Small intestine (tissue), 7 donors: Measurements from ENCODE around the gene DPPA3. TPM values are rescaled to one million over a fixed set of nuclear protein-coding genes. Genes with fewer than 3 reads are reported as not detected.

ENCODE experiments used
- DNase-seq, 2 donors: peaks; one replicate each; pipeline versions ENCODE4 v3.0.0 to v3.0.0-alpha.2; 2013
- FAIRE-seq: peaks from 2 replicates; lab custom pipeline; 2012; peaks lifted over from hg19 to GRCh38; lab: Jason Lieb, UNC
- H3K27ac ChIP-seq, 3 donors: one replicate each; pipeline ENCODE4 v1.5.1; 2013; ENCODE audit warnings: low read length in 2 of 3, mild to moderate bottlenecking in 2 of 3, control low read depth in 1 of 3, inconsistent platforms in 1 of 3, low read depth in 1 of 3, moderate library complexity in 1 of 3
- H3K27me3 ChIP-seq, 3 donors: one replicate each; pipeline ENCODE4 v1.6.1; 2013; ENCODE audit warnings: low read length in 3 of 3, inconsistent platforms in 1 of 3; ENCODE audit not compliant: control insufficient read depth in 3 of 3, insufficient read depth in 3 of 3
- H3K36me3 ChIP-seq, 3 donors: one replicate each; pipeline ENCODE4 v1.6.1; 2013; ENCODE audit warnings: low read length in 3 of 3, inconsistent platforms in 1 of 3, low read depth in 1 of 3, mild to moderate bottlenecking in 1 of 3, moderate library complexity in 1 of 3; ENCODE audit not compliant: control insufficient read depth in 3 of 3, insufficient read depth in 2 of 3
- H3K4me1 ChIP-seq, 3 donors: one replicate each; pipeline ENCODE4 v1.6.1; 2013; ENCODE audit warnings: low read length in 2 of 3, inconsistent platforms in 1 of 3, low read depth in 1 of 3, mild to moderate bottlenecking in 1 of 3, moderate library complexity in 1 of 3; ENCODE audit not compliant: control insufficient read depth in 3 of 3, insufficient read depth in 2 of 3
- H3K4me3 ChIP-seq, 3 donors: one replicate each; pipeline ENCODE4 v1.5.1; 2013; ENCODE audit warnings: low read length in 3 of 3, control low read depth in 1 of 3, inconsistent platforms in 1 of 3, low read depth in 1 of 3, mild to moderate bottlenecking in 1 of 3, moderate library complexity in 1 of 3
- H3K9me3 ChIP-seq, 2 donors: one replicate each; pipeline ENCODE4 v1.6.1; 2013; ENCODE audit warnings: low read depth in 1 of 2, low read length in 1 of 2; ENCODE audit not compliant: control insufficient read depth in 2 of 2, insufficient read depth in 1 of 2
- WGBS, 3 donors: extraction: QIAGEN DNeasy Blood & Tissue Kit; methylation state at CpG; one replicate each; pipeline ENCODE4 v1.1.7; 2013; 5-methylcytosine and 5-hydroxymethylcytosine counted together
- polyA plus RNA-seq, 4 donors: library from polyadenylated mRNA; stranded (reverse) in 3 of 4; unstranded in 1 of 4; fragments of 200-250 nt in 3 of 4; fragments of 120-200 nt in 1 of 4; gene quantifications; one replicate each; pipeline versions ENCODE4 v1.2.1 to v1.2.3, GENCODE V29; 2013
- donor health status: healthy with polysubstance abuse.
- donor health status: control.
- donor health status: control.
- donor health status: Bipolar disorder and iron deficiency.
- donor health status: healthy.

The DPPA3 gene
- polyA plus RNA-seq, 4 donors = not detected

- 72 to 87% (median 84%) methylated on average over 9 of the region's 9 CpGs for WGBS, 3 donors
Measured at GRCh38 chr12:7758766-7759140, 47.5 kb downstream of the DPPA3 start.

More at GRCh38 chr12:7758766-7759140, 47.5 kb downstream of the DPPA3 start:
- Histone ChIP-seq H3K4me1 (no peaks in the 10 kb centered on the region), H3K9me3 (no peaks in the 10 kb centered on the region), H3K4me3 (no peak overlapping the region), H3K27me3 (no peaks in the 10 kb centered on the region), H3K36me3 (no peaks in the 10 kb centered on the region), H3K27ac (no peak overlapping the region)
- no peak for DNase-seq
- no peak for FAIRE-seq

Other genes with a start within 250 kb of the DPPA3 start
- 100 to 1,000 TPM in 1 of 4 donors, 1 to 10 TPM in 3; 6.3 to 147 (median 7.5) TPM for gene CD163, start 207.7 kb upstream of the DPPA3 start, polyA plus RNA-seq
- gene APOBEC1, start 45.5 kb upstream of the DPPA3 start, polyA plus RNA-seq = 100 to 1,000 TPM in 2 of 4 donors, 10 to 100 TPM in 2; 26.3 to 310 (median 127) TPM
- gene GDF3, start 15.7 kb upstream of the DPPA3 start, polyA plus RNA-seq = under 1 TPM in 2 of 4 donors, not detected in 2; 0.09 to 0.31 TPM
- gene CLEC4C, start 35.9 kb downstream of the DPPA3 start, polyA plus RNA-seq = under 1 TPM in 1 of 4 donors, not detected in 3; 0.07 TPM
- gene NANOGNB, start 53.8 kb downstream of the DPPA3 start, polyA plus RNA-seq = not detected
- under 1 TPM in 1 of 4 donors, not detected in 3; 0.19 TPM for gene NANOG, start 78.0 kb downstream of the DPPA3 start, polyA plus RNA-seq
- under 1 TPM in 3 of 4 donors, not detected in 1; 0.03 to 0.77 (median 0.22) TPM for gene SLC2A14, start 161.5 kb downstream of the DPPA3 start, polyA plus RNA-seq
- 10 to 100 TPM in 1 of 4 donors, 1 to 10 TPM in 2, under 1 TPM in 1; 0.89 to 18.1 (median 4.8) TPM for gene SLC2A3, start 224.8 kb downstream of the DPPA3 start, polyA plus RNA-seq